HG03175 (cell line): Measurements from ENCODE around the gene PPP6R3.

Experiments used
- ATAC-seq: cut with Tn5 transposase; IDR thresholded peaks from one replicate; pipeline ENCODE4 v1.9.1; 2021; ENCODE audit warnings: mild to moderate bottlenecking, moderate library complexity; ENCODE audit not compliant: unreplicated experiment

The PPP6R3 gene

DNA sequence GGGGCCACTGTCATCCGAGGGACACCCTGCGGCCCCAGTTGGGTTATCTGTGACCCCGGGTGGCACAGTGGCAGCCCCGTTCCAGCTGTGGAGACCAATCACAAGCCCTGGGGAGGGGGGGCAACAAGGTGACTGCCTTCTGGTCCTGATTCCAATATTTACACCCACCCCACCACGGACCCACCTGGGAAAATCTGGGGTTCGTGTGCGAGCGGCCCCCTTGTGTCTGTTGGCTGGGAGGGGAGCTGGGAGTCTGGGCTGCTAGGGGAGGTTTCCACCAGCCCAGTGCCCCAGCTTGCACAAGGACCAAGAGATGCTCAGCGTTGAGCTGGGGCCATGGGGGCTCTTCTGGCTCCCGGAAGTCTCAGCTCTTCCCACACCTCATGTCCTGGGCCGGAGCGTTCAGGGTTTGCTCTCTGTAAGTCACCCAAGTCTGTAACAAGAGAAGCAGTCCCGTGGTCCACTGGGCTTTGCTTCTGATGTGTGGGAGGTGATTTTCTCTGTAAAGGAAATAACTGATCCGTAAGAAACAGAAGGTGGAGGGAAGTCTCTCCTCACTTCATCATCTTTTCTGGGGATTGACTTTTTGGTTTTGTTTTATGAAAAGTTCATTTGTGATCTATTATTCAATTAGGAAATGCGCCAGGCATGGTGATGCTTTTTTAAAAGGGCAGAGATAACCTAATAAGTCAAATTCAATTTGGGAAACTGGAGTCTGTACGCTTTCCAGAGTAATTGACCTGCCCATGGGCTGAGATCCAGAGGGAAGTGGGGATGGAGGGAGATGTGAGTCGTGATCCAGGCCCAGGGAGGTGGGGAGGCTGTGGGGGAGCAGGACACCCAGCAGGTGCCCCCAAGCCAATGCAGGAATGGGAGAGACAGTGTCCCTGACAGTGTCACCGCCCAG lies 201.4 kb downstream of the PPP6R3 start:
- no peak for ATAC-seq

DNA sequence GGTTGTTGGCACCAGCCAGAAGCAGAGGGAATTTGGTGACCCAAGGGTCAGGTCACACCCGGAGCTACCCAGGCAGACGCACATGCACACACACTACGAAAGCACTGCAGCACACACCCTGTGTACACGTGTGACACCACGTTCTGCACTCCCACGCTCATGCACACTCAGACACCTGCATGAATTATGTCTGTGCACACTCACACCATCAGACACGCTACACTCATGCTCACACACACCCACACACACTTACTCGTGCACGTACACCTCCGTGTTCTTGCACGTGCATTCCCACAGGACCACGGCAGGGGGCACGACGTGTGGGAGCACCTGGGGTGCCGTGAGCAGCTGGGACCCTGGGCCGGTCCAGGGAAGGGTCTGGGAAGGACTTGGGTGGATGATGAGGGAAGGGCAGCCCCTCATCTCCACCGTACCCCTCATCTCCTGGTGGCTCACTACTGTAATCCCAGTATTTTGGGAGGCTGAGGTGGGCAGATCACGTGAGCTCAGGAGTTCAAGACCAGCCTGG lies 203.0 kb downstream of the PPP6R3 start:
- ATAC-seq = no peak

DNA sequence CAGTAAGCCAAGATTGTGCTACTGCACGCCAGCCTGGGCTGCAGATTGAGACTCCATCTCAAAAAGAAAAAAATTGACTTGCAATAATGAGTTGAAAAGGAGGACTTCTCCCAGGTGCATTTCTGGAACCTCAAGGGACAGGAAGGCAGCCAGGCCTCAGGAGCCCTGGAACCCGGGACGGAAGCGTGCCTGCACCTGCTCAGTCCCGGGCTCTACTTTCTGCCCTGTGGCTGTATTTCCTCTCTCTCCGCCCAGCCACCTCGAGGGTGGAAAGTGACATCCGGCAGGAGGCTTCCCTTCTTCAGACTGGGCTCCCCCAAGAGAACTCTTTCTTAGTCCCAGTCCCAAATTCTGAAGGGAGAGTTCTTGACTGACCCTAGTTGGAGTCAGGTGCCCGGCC lies 203.6 kb downstream of the PPP6R3 start:
- ATAC-seq = no peak

DNA sequence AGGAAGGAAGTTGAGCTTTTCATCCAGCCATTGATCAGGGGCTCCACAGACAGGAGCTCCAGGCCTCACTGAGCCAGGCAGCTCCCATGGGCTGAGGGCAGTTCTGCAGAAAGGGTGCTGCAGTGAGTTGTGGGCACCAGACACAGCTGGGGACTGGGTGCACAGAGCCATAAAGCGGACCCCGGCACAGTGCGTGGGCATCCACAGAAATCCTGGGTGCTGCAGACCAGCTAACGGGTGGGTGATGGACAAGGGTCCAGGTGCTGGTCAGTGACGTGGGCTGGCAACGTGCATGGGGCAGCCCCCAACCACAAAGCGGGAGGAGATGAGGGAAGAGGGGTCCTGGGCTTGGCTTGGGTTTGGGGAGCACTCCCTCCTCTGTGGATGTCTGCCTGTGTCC lies 204.4 kb downstream of the PPP6R3 start:
- no peak for ATAC-seq
